ENCODE measurements around the gene SSTR5.
"Not testable (repeated sequence)": the region's sequence is repeated elsewhere in the genome, so short reads cannot be mapped to it uniquely, and the experiment has no call there.

SSTR5 gene

GRCh38 chr16:1072526-1073261 lies at the start of gene SSTR5:
TSS of gene SSTR5 (plus strand) at chr16:1072747. CDS start at chr16:1078869, 6,122 bp downstream.
- Histone ChIP-seq H3K4me1 (ENCODE audit: insufficient read depth, low read length) (peaks cover 8% of the 10 kb centered on the region), H3K4me3 (ENCODE audit: low read length) (no peak within 1 kb of the TSS), H2AFZ (ENCODE audit: low read depth, low read length) (no peak within 1 kb of the TSS), H3K27me3 (ENCODE audit: insufficient read depth, low read length) (peaks cover 43% of the 10 kb centered on the region), H3K36me3 (ENCODE audit: insufficient read depth, low read length) (no peaks in the 10 kb centered on the region), H3K9me3 (ENCODE audit: low read length) (no peaks in the 10 kb centered on the region)

- Histone ChIP-seq H3K4me1 (ENCODE audit: insufficient read depth, low read length) (peaks cover 11% of the 10 kb centered on the region), H3K4me3 (ENCODE audit: low read length) (no peak overlapping the region), H3K9me3 (ENCODE audit: low read length) (peaks cover 4% of the 10 kb centered on the region), H3K36me3 (ENCODE audit: insufficient read depth, low read length) (no peaks in the 10 kb centered on the region), H2AFZ (ENCODE audit: low read depth, low read length) (no peak overlapping the region), H3K27me3 (ENCODE audit: insufficient read depth, low read length) (peaks cover 12% of the 10 kb centered on the region)
Observed at GRCh38 chr16:1024138-1024537, 48.4 kb upstream of the SSTR5 start.

GRCh38 chr16:1025183-1025809 lies 47.3 kb upstream of the SSTR5 start:
- H3K4me3 ChIP-seq (ENCODE audit: low read length); H3K9me3 ChIP-seq (ENCODE audit: low read length): not testable (repeated sequence)
- H3K4me1 ChIP-seq (ENCODE audit: insufficient read depth, low read length), result peaks cover 11% of the 10 kb centered on the region

GRCh38 chr16:1026057-1026783 lies 46.3 kb upstream of the SSTR5 start:
- Histone ChIP-seq H3K4me3 (ENCODE audit: low read length) (no peak overlapping the region), H2AFZ (ENCODE audit: low read depth, low read length) (no peak overlapping the region), H3K36me3 (ENCODE audit: insufficient read depth, low read length) (no peaks in the 10 kb centered on the region), H3K27me3 (ENCODE audit: insufficient read depth, low read length) (peaks cover 12% of the 10 kb centered on the region), H3K9me3 (ENCODE audit: low read length) (peaks cover 4% of the 10 kb centered on the region), H3K4me1 (ENCODE audit: insufficient read depth, low read length) (peaks cover 11% of the 10 kb centered on the region)

More at GRCh38 chr16:1025183-1025809, 47.3 kb upstream of the SSTR5 start:
- H3K27me3 ChIP-seq (ENCODE audit: insufficient read depth, low read length), result peaks cover 12% of the 10 kb centered on the region
- H2AFZ ChIP-seq (ENCODE audit: low read depth, low read length); H3K36me3 ChIP-seq (ENCODE audit: insufficient read depth, low read length): not testable (repeated sequence)

- Histone ChIP-seq H3K4me1 (ENCODE audit: insufficient read depth, low read length) (peaks cover 11% of the 10 kb centered on the region), H3K27me3 (ENCODE audit: insufficient read depth, low read length) (peaks cover 12% of the 10 kb centered on the region), H3K36me3 (ENCODE audit: insufficient read depth, low read length) (no peaks in the 10 kb centered on the region)
Observed at GRCh38 chr16:1026784-1027500, 45.6 kb upstream of the SSTR5 start.

GRCh38 chr16:1027501-1027815 lies 45.1 kb upstream of the SSTR5 start:
- Histone ChIP-seq H2AFZ (ENCODE audit: low read depth, low read length) (no peak overlapping the region), H3K9me3 (ENCODE audit: low read length) (peaks cover 4% of the 10 kb centered on the region), H3K4me1 (ENCODE audit: insufficient read depth, low read length) (peaks cover 11% of the 10 kb centered on the region), H3K27me3 (ENCODE audit: insufficient read depth, low read length) (peaks cover 12% of the 10 kb centered on the region), H3K4me3 (ENCODE audit: low read length) (no peak overlapping the region), H3K36me3 (ENCODE audit: insufficient read depth, low read length) (no peaks in the 10 kb centered on the region)

More at GRCh38 chr16:1026784-1027500, 45.6 kb upstream of the SSTR5 start:
- H3K4me3 ChIP-seq (ENCODE audit: low read length), result no peak overlapping the region
- peaks cover 4% of the 10 kb centered on the region for H3K9me3 ChIP-seq (ENCODE audit: low read length)
- H2AFZ ChIP-seq (ENCODE audit: low read depth, low read length), result no peak overlapping the region

- H3K27me3 ChIP-seq (ENCODE audit: insufficient read depth, low read length), result peaks cover 12% of the 10 kb centered on the region
- H2AFZ ChIP-seq (ENCODE audit: low read depth, low read length), result no peak overlapping the region
- H3K36me3 ChIP-seq (ENCODE audit: insufficient read depth, low read length), result no peaks in the 10 kb centered on the region
- peaks cover 11% of the 10 kb centered on the region for H3K4me1 ChIP-seq (ENCODE audit: insufficient read depth, low read length)
- H3K9me3 ChIP-seq (ENCODE audit: low read length), result peaks cover 4% of the 10 kb centered on the region
- H3K4me3 ChIP-seq (ENCODE audit: low read length), result no peak overlapping the region
Observed at GRCh38 chr16:1028056-1028455, 44.5 kb upstream of the SSTR5 start.

GRCh38 chr16:1028524-1029258 lies 43.9 kb upstream of the SSTR5 start:
- Histone ChIP-seq H3K36me3 (ENCODE audit: insufficient read depth, low read length) (no peaks in the 10 kb centered on the region), H3K4me3 (ENCODE audit: low read length) (no peak overlapping the region), H3K9me3 (ENCODE audit: low read length) (peaks cover 8% of the 10 kb centered on the region), H2AFZ (ENCODE audit: low read depth, low read length) (no peak overlapping the region), H3K27me3 (ENCODE audit: insufficient read depth, low read length) (peaks cover 12% of the 10 kb centered on the region), H3K4me1 (ENCODE audit: insufficient read depth, low read length) (peaks cover 11% of the 10 kb centered on the region)

- peaks cover 8% of the 10 kb centered on the region for H3K4me1 ChIP-seq (ENCODE audit: insufficient read depth, low read length)
- peaks cover 12% of the 10 kb centered on the region for H3K27me3 ChIP-seq (ENCODE audit: insufficient read depth, low read length)
- H3K4me3 ChIP-seq (ENCODE audit: low read length), result no peak overlapping the region
- no peak overlapping the region for H2AFZ ChIP-seq (ENCODE audit: low read depth, low read length)
- peaks cover 8% of the 10 kb centered on the region for H3K9me3 ChIP-seq (ENCODE audit: low read length)
- no peaks in the 10 kb centered on the region for H3K36me3 ChIP-seq (ENCODE audit: insufficient read depth, low read length)
Observed at GRCh38 chr16:1029259-1029545, 43.3 kb upstream of the SSTR5 start.

GRCh38 chr16:1030473-1030901 lies 42.1 kb upstream of the SSTR5 start:
- Histone ChIP-seq H3K9me3 (ENCODE audit: low read length) (peaks cover 8% of the 10 kb centered on the region), H3K4me3 (ENCODE audit: low read length) (no peak overlapping the region), H2AFZ (ENCODE audit: low read depth, low read length) (no peak overlapping the region), H3K4me1 (ENCODE audit: insufficient read depth, low read length) (peaks cover 6% of the 10 kb centered on the region), H3K27me3 (ENCODE audit: insufficient read depth, low read length) (peaks cover 12% of the 10 kb centered on the region), H3K36me3 (ENCODE audit: insufficient read depth, low read length) (no peaks in the 10 kb centered on the region)

- no peaks in the 10 kb centered on the region for H3K36me3 ChIP-seq (ENCODE audit: insufficient read depth, low read length)
- no peaks in the 10 kb centered on the region for H3K4me1 ChIP-seq (ENCODE audit: insufficient read depth, low read length)
- peaks cover 12% of the 10 kb centered on the region for H3K27me3 ChIP-seq (ENCODE audit: insufficient read depth, low read length)
- no peak overlapping the region for H3K4me3 ChIP-seq (ENCODE audit: low read length)
- peaks cover 8% of the 10 kb centered on the region for H3K9me3 ChIP-seq (ENCODE audit: low read length)
- H2AFZ ChIP-seq (ENCODE audit: low read depth, low read length), result no peak overlapping the region
Observed at GRCh38 chr16:1031666-1032065, 40.9 kb upstream of the SSTR5 start.

GRCh38 chr16:1032607-1033006 lies 39.9 kb upstream of the SSTR5 start:
- no peaks in the 10 kb centered on the region for H3K36me3 ChIP-seq (ENCODE audit: insufficient read depth, low read length)
- H2AFZ ChIP-seq (ENCODE audit: low read depth, low read length), result no peak overlapping the region
- H3K27me3 ChIP-seq (ENCODE audit: insufficient read depth, low read length), result peaks cover 12% of the 10 kb centered on the region
- H3K4me3 ChIP-seq (ENCODE audit: low read length), result no peak overlapping the region
- no peaks in the 10 kb centered on the region for H3K4me1 ChIP-seq (ENCODE audit: insufficient read depth, low read length)
- peaks cover 4% of the 10 kb centered on the region for H3K9me3 ChIP-seq (ENCODE audit: low read length)
